ENCODE measurements around the gene RASSF7. TPM values are rescaled to one million over a fixed set of nuclear protein-coding genes. Genes with fewer than 3 reads are reported as not detected.

RASSF7 gene
- total and polyA plus RNA-seq, 10 of the 15 experiments (the other 5 are each of a cell fraction or from before 2014, with no cell fraction given): 0.39 to 29.7 (median 13.2) TPM

GRCh38 chr11:535519-536454, 25.0 kb upstream of the RASSF7 start, which contains the start of gene HRAS (continued):
- TF ChIP-seq BCLAF1 (IDR thresholded peaks at IDR 0.05) (no peak), ZBTB40 (IDR thresholded peaks at IDR 0.05; ENCODE audit: borderline replicate concordance) (peak; percentile 14; the same call in 1 of the 2 replicates), HDAC2 (IDR thresholded peaks at IDR 0.05) (no peak)
- TF ChIP-seq, protein P1, sequence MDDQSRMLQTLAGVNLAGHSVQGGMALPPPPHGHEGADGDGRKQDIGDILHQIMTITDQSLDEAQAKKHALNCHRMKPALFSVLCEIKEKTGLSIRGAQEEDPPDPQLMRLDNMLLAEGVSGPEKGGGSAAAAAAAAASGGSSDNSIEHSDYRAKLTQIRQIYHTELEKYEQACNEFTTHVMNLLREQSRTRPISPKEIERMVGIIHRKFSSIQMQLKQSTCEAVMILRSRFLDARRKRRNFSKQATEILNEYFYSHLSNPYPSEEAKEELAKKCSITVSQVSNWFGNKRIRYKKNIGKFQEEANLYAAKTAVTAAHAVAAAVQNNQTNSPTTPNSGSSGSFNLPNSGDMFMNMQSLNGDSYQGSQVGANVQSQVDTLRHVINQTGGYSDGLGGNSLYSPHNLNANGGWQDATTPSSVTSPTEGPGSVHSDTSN (IDR thresholded peaks at IDR 0.05; ENCODE audit: insufficient replicate concordance, low read depth, low read length): peak; percentile 99

Data from GM12878 (cell line).